H1 (cell line): Measurements from ENCODE around the gene HOXC5. TPM values are rescaled to one million over a fixed set of nuclear protein-coding genes. Genes with fewer than 3 reads are reported as not detected.

Source experiments
- BACH1 ChIP-seq: IDR thresholded peaks from 2 replicates; pipeline ENCODE4 v1.6.1; 2012; ENCODE audit warnings: low read length, improper control_type of control experiment
- CHD7 ChIP-seq: fragments of 300-600 bp; sonication (generic); IDR thresholded peaks from 2 replicates; pipeline ENCODE4 v1.7.1; 2012; ENCODE audit warnings: low read length, moderate library complexity, mild to moderate bottlenecking, inconsistent platforms; ENCODE audit not compliant: insufficient replicate concordance
- MAX ChIP-seq: IDR thresholded peaks from 2 replicates; pipeline ENCODE4 v1.6.1; 2012; ENCODE audit warnings: inconsistent platforms
- NANOG ChIP-seq: IDR thresholded peaks from 2 replicates; pipeline ENCODE4 v1.6.1; 2011; ENCODE audit warnings: low read length, low read depth, mild to moderate bottlenecking, inconsistent platforms; ENCODE audit not compliant: insufficient read depth, poor library complexity, severe bottlenecking
- PHF8 ChIP-seq: fragments of 200-600 bp; sonication (generic); conservative IDR thresholded peaks from 2 replicates; pipeline ENCODE4 v1.7.1; 2012; ENCODE audit warnings: low read depth, mild to moderate bottlenecking, inconsistent platforms, low read length, moderate library complexity
- RAD21 ChIP-seq, 2 experiments: IDR thresholded peaks in 1 of 2; conservative IDR thresholded peaks in 1 of 2; 2 replicates each; pipeline ENCODE4 v1.6.1; 2011; ENCODE audit warnings: low read depth in 2 of 2, low read length in 2 of 2, improper control_type of control experiment in 1 of 2, inconsistent platforms in 1 of 2, mild to moderate bottlenecking in 1 of 2, moderate library complexity in 1 of 2
- TAF7 ChIP-seq: optimal IDR thresholded peaks from 2 replicates; pipeline ENCODE3; 2011; ENCODE audit warnings: low read depth, mild to moderate bottlenecking, inconsistent platforms, low read length, moderate library complexity, borderline replicate concordance
- TEAD4 ChIP-seq: IDR thresholded peaks from 2 replicates; pipeline ENCODE4 v1.6.1; 2012; ENCODE audit warnings: low read depth, low read length, inconsistent platforms, mixed read lengths
- USF2 ChIP-seq: IDR thresholded peaks from 2 replicates; pipeline ENCODE4 v1.6.1; 2011; ENCODE audit warnings: low read length, improper control_type of control experiment
- polyA plus RNA-seq, 7 experiments: library from polyadenylated mRNA; depleted of rRNA in 3 of 7; stranded (reverse) in 5 of 7; unstranded in 2 of 7; fragments of >200 nt in 5 of 7; fragments of 200-250 nt in 2 of 7; gene quantifications; 1 replicate in 5 of 7; 2 replicates in 1 of 7; 4 replicates in 1 of 7; pipeline versions ENCODE4 v1.2.1 to v1.2.3, GENCODE V29; 2011 to 2013; ENCODE audit warnings: missing spikeins in 2 of 7, mixed read lengths in 2 of 7
- total RNA-seq: library from RNA; stranded (reverse); fragmentation: NEBNext Ultra II Directional; extraction: Animal tissue kit (Norgen Biotek cat#: 25700); gene quantifications from 2 replicates; pipeline ENCODE4 v1.2.1, GENCODE V29; 2021

Gene HOXC5
- total and polyA plus RNA-seq, 2 of the 8 experiments (the other 6 are each of a cell fraction or from before 2014, with no cell fraction given): not detected

GRCh38 chr12:54032627-54033100 is at the start of gene HOXC5 (continued):
- TF ChIP-seq CHD7 (no peak), BACH1 (no peak), RAD21 (IDR thresholded peaks at IDR 0.05 in 1 of 2, conservative IDR thresholded peaks at IDR 0.05 in 1 of 2; ENCODE audit: low read depth in 2 of 2, low read length in 2 of 2) (peak; percentile 96 to 97), PHF8 (no peak), USF2 (peak; percentile 57; the same call in 1 of the 2 replicates), TAF7 (no peak), NANOG (no peak), TEAD4 (peak; percentile 50; the same call in 1 of the 2 replicates), MAX (no peak)
- TF ChIP-seq, all 59 proteins: peak for 11
